IMR-90 (cell line): ENCODE measurements around the gene RAI1. TPM values are rescaled to one million over a fixed set of nuclear protein-coding genes. Genes with fewer than 3 reads are reported as not detected.

ENCODE experiments used
- ATAC-seq: fragments of 200-7000 bp; cut with Tn5 transposase; 2 replicates; pipeline ENCODE4 v1.9.1; 2020; ENCODE audit warnings: low read depth, mild to moderate bottlenecking, moderate library complexity
- BruUV-seq: library from RNA; stranded (reverse); fragments of 400-500 nt; replicated peaks from 2 replicates; lab custom pipeline; 2021; lab: Mats Ljungman, UMichigan
- CTCF ChIA-PET: fragments of 300-600 bp; formaldehyde crosslinking; extraction: SDS; loops from one replicate; lab custom pipeline; 2021; ENCODE audit warnings: antibody characterized with exemption; lab: Yijun Ruan, JAX
- POLR2A ChIA-PET: fragments of 300-600 bp; sonication (Branson Sonifier 250); formaldehyde crosslinking; loops from one replicate; lab custom pipeline; 2022; ENCODE audit warnings: antibody characterized with exemption; ENCODE audit not compliant: unreplicated experiment; lab: Charles Lee
- DNase-seq: peaks from one replicate; pipeline ENCODE4 v3.0.0; 2013
- H2AFZ ChIP-seq: replicated peaks from 2 replicates; pipeline ENCODE3; 2013; ENCODE audit warnings: low read length, mild to moderate bottlenecking; ENCODE audit not compliant: poor library complexity
- H2AK5ac ChIP-seq: 2 replicates; pipeline ENCODE4 v1.6.1; 2013; ENCODE audit warnings: low read depth, low read length, inconsistent platforms
- H2AK9ac ChIP-seq: replicated peaks from 2 replicates; pipeline ENCODE3; 2013; ENCODE audit warnings: mild to moderate bottlenecking, low read depth, low read length, moderate library complexity; ENCODE audit not compliant: poor library complexity
- H2BK120ac ChIP-seq: 2 replicates; pipeline ENCODE4 v1.6.1; 2013; ENCODE audit warnings: low read depth, low read length, inconsistent platforms
- H2BK15ac ChIP-seq: 3 replicates; pipeline ENCODE4 v1.6.1; 2013; ENCODE audit warnings: low read depth, low read length, inconsistent platforms
- H2BK20ac ChIP-seq: 2 replicates; pipeline ENCODE4 v1.6.1; 2013; ENCODE audit warnings: low read depth, mild to moderate bottlenecking, inconsistent platforms, low read length, moderate library complexity
- H2BK5ac ChIP-seq: 2 replicates; pipeline ENCODE4 v1.6.1; 2013; ENCODE audit warnings: mild to moderate bottlenecking, low read depth, low read length, inconsistent platforms; ENCODE audit not compliant: poor library complexity, severe bottlenecking
- H3K14ac ChIP-seq: replicated peaks from 2 replicates; pipeline ENCODE4 v1.6.1; 2013; ENCODE audit warnings: low read depth, low read length, inconsistent platforms
- H3K18ac ChIP-seq: 2 replicates; pipeline ENCODE4 v1.6.1; 2013; ENCODE audit warnings: low read depth, low read length, control low read depth
- H3K23ac ChIP-seq: 2 replicates; pipeline ENCODE4 v1.6.1; 2013; ENCODE audit warnings: low read depth, low read length, inconsistent platforms
- H3K27ac ChIP-seq: 2 replicates; pipeline ENCODE4 v1.5.1; 2013; ENCODE audit warnings: mild to moderate bottlenecking, control low read depth, low read length; ENCODE audit not compliant: insufficient read depth
- H3K27me3 ChIP-seq: 2 replicates; pipeline ENCODE4 v1.6.1; 2013; ENCODE audit warnings: low read length; ENCODE audit not compliant: control insufficient read depth, insufficient read depth
- H3K36me3 ChIP-seq: 2 replicates; pipeline ENCODE4 v1.6.1; 2013; ENCODE audit warnings: low read length, mixed read lengths; ENCODE audit not compliant: control insufficient read depth, insufficient read depth
- H3K4ac ChIP-seq: 2 replicates; pipeline ENCODE4 v1.6.1; 2013; ENCODE audit warnings: low read depth, low read length, inconsistent platforms
- H3K4me1 ChIP-seq: 2 replicates; pipeline ENCODE4 v1.6.1; 2013; ENCODE audit warnings: low read length, mixed read lengths; ENCODE audit not compliant: control insufficient read depth, insufficient read depth
- H3K4me2 ChIP-seq: 2 replicates; pipeline ENCODE4 v1.6.1; 2013; ENCODE audit warnings: low read depth, mild to moderate bottlenecking, control low read depth, low read length, moderate library complexity
- H3K4me3 ChIP-seq: 2 replicates; pipeline ENCODE4 v1.5.1; 2013; ENCODE audit warnings: low read depth, mild to moderate bottlenecking, control low read depth, low read length, moderate library complexity; ENCODE audit not compliant: insufficient read depth
- H3K56ac ChIP-seq: 2 replicates; pipeline ENCODE4 v1.6.1; 2013; ENCODE audit warnings: low read length, inconsistent platforms; ENCODE audit not compliant: insufficient read depth; ENCODE audit errors: extremely low read depth
- H3K79me1 ChIP-seq, 2 experiments: 2 replicates each; pipeline ENCODE4 v1.6.1; 2013; ENCODE audit warnings: low read length in 2 of 2, inconsistent platforms in 1 of 2, low read depth in 1 of 2
- H3K9ac ChIP-seq: 2 replicates; pipeline ENCODE4 v1.6.1; 2013; ENCODE audit warnings: low read depth, low read length, control low read depth
- H3K9me1 ChIP-seq: 2 replicates; pipeline ENCODE4 v1.6.1; 2013; ENCODE audit warnings: low read length, inconsistent platforms; ENCODE audit not compliant: insufficient read depth
- H3K9me3 ChIP-seq: 2 replicates; pipeline ENCODE4 v1.6.1; 2013; ENCODE audit warnings: low read length; ENCODE audit not compliant: control insufficient read depth, insufficient read depth
- H4K20me1 ChIP-seq: 2 replicates; pipeline ENCODE4 v1.6.1; 2013; ENCODE audit warnings: low read length, inconsistent platforms; ENCODE audit not compliant: insufficient read depth
- H4K5ac ChIP-seq: 2 replicates; pipeline ENCODE4 v1.6.1; 2013; ENCODE audit warnings: mild to moderate bottlenecking, low read depth, low read length, control low read depth
- H4K8ac ChIP-seq, 2 experiments: 2 replicates each; pipeline ENCODE4 v1.6.1; 2013; ENCODE audit warnings: low read depth in 2 of 2, low read length in 2 of 2, control low read depth in 1 of 2, inconsistent platforms in 1 of 2
- H4K91ac ChIP-seq: 2 replicates; pipeline ENCODE4 v1.6.1; 2013; ENCODE audit warnings: low read depth, low read length, inconsistent platforms; ENCODE audit not compliant: insufficient read depth
- BHLHE40 ChIP-seq: fragments of 150-350 bp; IDR thresholded peaks from 2 replicates; pipeline ENCODE4 v1.6.1; 2016; ENCODE audit warnings: mild to moderate bottlenecking, low read depth, low read length
- CEBPB ChIP-seq: IDR thresholded peaks from 2 replicates; pipeline ENCODE4 v1.6.1; 2012; ENCODE audit warnings: low read depth, low read length, improper control_type of control experiment
- CHD1 ChIP-seq: IDR thresholded peaks from 2 replicates; pipeline ENCODE4 v1.6.1; 2012; ENCODE audit warnings: low read depth, low read length, improper control_type of control experiment
- CTCF ChIP-seq: conservative IDR thresholded peaks from 2 replicates; pipeline ENCODE4 v1.5.1; 2012; ENCODE audit warnings: mild to moderate bottlenecking, low read depth, low read length, improper control_type of control experiment
- ELK1 ChIP-seq: fragments of 150-350 bp; IDR thresholded peaks from 2 replicates; pipeline ENCODE4 v1.6.1; 2016; ENCODE audit warnings: low read depth, mild to moderate bottlenecking, low read length, moderate library complexity, borderline replicate concordance
- FOS ChIP-seq: fragments of 150-350 bp; IDR thresholded peaks from 2 replicates; pipeline ENCODE4 v1.6.1; 2016; ENCODE audit warnings: low read depth, low read length
- MAFK ChIP-seq: IDR thresholded peaks from 2 replicates; pipeline ENCODE4 v1.6.1; 2012; ENCODE audit warnings: low read depth, low read length, improper control_type of control experiment
- MAZ ChIP-seq: IDR thresholded peaks from 2 replicates; pipeline ENCODE4 v1.6.1; 2012; ENCODE audit warnings: low read depth, mild to moderate bottlenecking, low read length, improper control_type of control experiment, moderate library complexity, borderline replicate concordance
- MXI1 ChIP-seq: IDR thresholded peaks from 2 replicates; pipeline ENCODE4 v1.6.1; 2012; ENCODE audit warnings: low read depth, mild to moderate bottlenecking, low read length, moderate library complexity, borderline replicate concordance
- NFE2L2 ChIP-seq: fragments of 150-350 bp; IDR thresholded peaks from 2 replicates; pipeline ENCODE4 v1.6.1; 2016; ENCODE audit warnings: low read depth, mild to moderate bottlenecking, low read length
- POLR2A ChIP-seq: IDR thresholded peaks from 2 replicates; pipeline ENCODE4 v1.6.1; 2012; ENCODE audit warnings: mild to moderate bottlenecking, low read depth, low read length
- RAD21 ChIP-seq: IDR thresholded peaks from 2 replicates; pipeline ENCODE4 v1.6.1; 2012; ENCODE audit warnings: low read length, improper control_type of control experiment
- RCOR1 ChIP-seq: IDR thresholded peaks from 2 replicates; pipeline ENCODE4 v1.6.1; 2012; ENCODE audit warnings: mild to moderate bottlenecking, low read length, improper control_type of control experiment; ENCODE audit not compliant: insufficient replicate concordance
- RFX5 ChIP-seq: IDR thresholded peaks from 2 replicates; pipeline ENCODE4 v1.8.0; 2012; ENCODE audit warnings: low read depth, mild to moderate bottlenecking, low read length, moderate library complexity
- SMC3 ChIP-seq: fragments of 150-350 bp; IDR thresholded peaks from 2 replicates; pipeline ENCODE4 v1.6.1; 2016; ENCODE audit warnings: low read depth, mild to moderate bottlenecking, antibody characterized with exemption, low read length, moderate library complexity
- USF2 ChIP-seq: fragments of 150-350 bp; IDR thresholded peaks from 2 replicates; pipeline ENCODE4 v1.6.1; 2017; ENCODE audit warnings: mild to moderate bottlenecking, antibody characterized with exemption, low read length, low read depth
- WGBS, 2 experiments: methylation state at CpG; one replicate each; pipeline versions ENCODE4 v1.1.5 to v1.1.7; 2013; ENCODE audit warnings: missing lambda C conversion rate in 2 of 2; ENCODE audit not compliant: insufficient read length in 1 of 2; ENCODE audit errors: extremely low coverage in 2 of 2; 5-methylcytosine and 5-hydroxymethylcytosine counted together
- dilution Hi-C: fragments of 300-500 bp; cut with HindIII; formaldehyde crosslinking; loops from one replicate; pipeline ENCODE4 v1.14.3; 2018; ENCODE audit warnings: low sequenced_read_pairs; ENCODE audit not compliant: unreplicated experiment
- in situ Hi-C: fragments of 300-500 bp; cut with MboI; formaldehyde crosslinking; loops from 3 replicates; pipeline ENCODE4 v1.14.3; 2019; ENCODE audit warnings: low sequenced_read_pairs, inconsistent platforms, mixed read lengths
- intact Hi-C: fragments of 100-400 bp; cut with micrococcal nuclease; formaldehyde crosslinking; loops from 2 replicates; pipeline ENCODE4 v1.10.0; 2022
- polyA plus RNA-seq, 3 experiments: library from polyadenylated mRNA; depleted of rRNA; stranded (reverse); fragments of >200 nt; gene quantifications; 2 replicates each; pipeline ENCODE4 v1.2.3, GENCODE V29; 2012; ENCODE audit warnings: low replicate concordance in 1 of 3
- total RNA-seq: library from RNA; depleted of rRNA; stranded (reverse); fragments of >200 nt; gene quantifications from 2 replicates; pipeline ENCODE4 v1.2.3, GENCODE V29; 2012

The RAI1 gene
- total and polyA plus RNA-seq, 2 of the 4 experiments (the other 2 are of a cell fraction): 1.8 to 10.5 TPM

GRCh38 chr17:17810895-17811248 lies 129.6 kb downstream of the RAI1 start:
- Histone ChIP-seq H3K4me2 (no peak overlapping the region), H3K27ac (no peak overlapping the region), H3K36me3 (peaks cover 61% of the 10 kb centered on the region), H2AK9ac (no peak overlapping the region), H2BK20ac (no peak overlapping the region), H3K56ac (no peak overlapping the region), H2BK120ac (no peak overlapping the region), H3K27me3 (no peaks in the 10 kb centered on the region), H3K9ac (no peak overlapping the region), H2AFZ (no peak overlapping the region), H4K91ac (no peak overlapping the region), H3K4ac (no peak overlapping the region), H3K79me1 (peaks cover 5 to 40% of the 10 kb centered on the region in 2 experiments; a peak in 2 of 4 replicates), H3K9me3 (no peaks in the 10 kb centered on the region), H3K9me1 (no peaks in the 10 kb centered on the region), H3K18ac (no peak overlapping the region), H2BK5ac (no peak overlapping the region), H3K4me3 (no peak overlapping the region), H3K14ac (no peak overlapping the region), H4K5ac (no peak overlapping the region), H4K20me1 (peaks cover 52% of the 10 kb centered on the region), H2BK15ac (no peak overlapping the region), H2AK5ac (0 out of 2 replicates have a peak overlapping the region, but pooled peaks have one; percentile 51), H3K4me1 (peaks cover 10% of the 10 kb centered on the region), H3K23ac (no peak overlapping the region), H4K8ac (no peak overlapping the region)
- POLR2A ChIA-PET: no interaction called here
- TF ChIP-seq MAZ: no peak
- TF ChIP-seq RCOR1: no peak
- TF ChIP-seq CEBPB: no peak
- no peak for TF ChIP-seq MXI1
- no peak for TF ChIP-seq ELK1
- TF ChIP-seq FOS: no peak
- no peak for TF ChIP-seq RAD21
- no peak for TF ChIP-seq NFE2L2
- TF ChIP-seq POLR2A: no peak
- TF ChIP-seq CTCF: no peak
- TF ChIP-seq SMC3: no peak
- no peak for TF ChIP-seq MAFK
- no peak for TF ChIP-seq USF2
- TF ChIP-seq RFX5: no peak
- no peak for TF ChIP-seq CHD1
- no peak for TF ChIP-seq BHLHE40
- dilution Hi-C loops (no loop called here), intact Hi-C loops (no loop called here), in situ Hi-C loops (no loop called here)
- ATAC-seq (no peak), DNase-seq (no peak)
- CTCF ChIA-PET: interaction anchor here (0.7 kb wide), 1 partner anchor 129 kb away, joined by 3 read pairs; no protein-coding TSS in a partner anchor
- no CpG with 5 or more reads among the region's 27 CpGs for WGBS, 2 experiments
- TSS peak; percentile 82 for BruUV-seq
